ENCODE measurements around the gene LCE3A. TPM values are rescaled to one million over a fixed set of nuclear protein-coding genes. Genes with fewer than 3 reads are reported as not detected.

The LCE3A gene, protein sequence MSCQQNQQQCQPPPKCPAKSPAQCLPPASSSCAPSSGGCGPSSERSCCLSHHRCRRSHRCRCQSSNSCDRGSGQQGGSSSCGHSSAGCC
- total RNA-seq (2022; extraction: Qiagen RNA extraction; ENCODE audit: low read depth), result not detected in 5 replicates

DNA sequence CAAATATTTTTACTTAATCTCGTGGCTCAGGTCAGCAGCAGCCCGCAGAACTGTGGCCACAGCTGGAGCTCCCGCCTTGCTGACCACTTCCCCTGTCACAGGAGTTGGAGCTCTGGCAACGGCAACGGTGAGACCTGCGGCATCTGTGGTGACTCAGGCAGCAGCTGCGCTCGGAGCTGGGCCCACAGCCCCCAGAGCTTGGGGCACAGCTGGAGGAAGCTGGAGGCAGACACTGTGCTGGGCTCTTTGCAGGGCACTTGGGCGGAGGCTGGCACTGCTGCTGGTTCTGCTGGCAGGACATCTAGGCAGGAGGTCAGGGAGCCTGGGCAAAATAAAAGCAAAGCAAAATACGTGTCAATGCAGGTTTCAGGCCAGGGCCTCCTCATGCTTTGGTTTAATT, at the start of gene LCE3A:
LCE3A (minus strand) TSS at position 301 of the 400 bp plus-strand sequence; CDS start at position 301, 0 bp downstream.

DNA sequence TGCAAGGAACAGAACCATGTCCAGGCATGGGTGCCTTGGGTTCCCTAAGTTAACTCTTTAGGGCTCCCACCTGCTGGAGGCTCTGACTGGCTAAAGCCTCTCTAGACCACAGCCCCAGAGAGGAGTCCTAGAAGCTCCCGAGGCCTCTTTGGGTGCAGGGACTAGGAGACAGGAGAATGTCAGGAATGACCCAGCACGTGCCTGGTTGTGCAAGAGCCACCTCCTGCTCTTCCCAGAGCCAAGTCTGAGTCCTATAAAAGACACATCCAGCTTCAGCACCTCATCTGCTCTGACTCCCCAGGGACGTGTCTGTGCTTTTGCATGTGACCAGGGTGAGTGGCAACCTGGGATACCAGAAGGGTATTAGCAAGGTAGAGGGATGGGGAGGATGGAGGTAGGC, 40.2 kb upstream of the LCE3A start, which contains the start of gene LCE2D:
LCE2D (plus strand) TSS at position 283 of the 400 bp plus-strand sequence. CDS start 726 bp downstream, outside the sequence.

DNA sequence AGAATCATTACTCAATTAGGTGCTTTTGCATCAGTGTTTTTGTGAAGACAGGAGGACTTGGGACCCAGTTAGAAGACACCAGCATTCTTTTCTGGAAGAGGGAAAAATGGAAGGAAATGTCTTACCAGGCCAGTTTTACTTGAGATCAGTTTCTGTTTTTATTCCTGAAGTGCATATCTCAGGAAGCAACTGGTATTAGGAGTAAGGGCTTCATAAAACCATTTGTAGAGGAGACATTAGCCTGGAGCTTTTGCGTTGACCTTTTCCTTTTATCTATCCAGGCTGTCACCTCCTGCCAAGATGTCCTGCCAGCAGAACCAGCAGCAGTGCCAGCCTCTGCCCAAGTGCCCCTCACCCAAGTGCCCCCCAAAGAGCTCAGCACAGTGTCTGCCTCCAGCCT, 9.4 kb downstream of the LCE3A start, which contains the start of gene LCE3B:
LCE3B (plus strand) TSS at position 301 of the 400 bp plus-strand sequence; CDS start at position 301, 0 bp downstream.

DNA sequence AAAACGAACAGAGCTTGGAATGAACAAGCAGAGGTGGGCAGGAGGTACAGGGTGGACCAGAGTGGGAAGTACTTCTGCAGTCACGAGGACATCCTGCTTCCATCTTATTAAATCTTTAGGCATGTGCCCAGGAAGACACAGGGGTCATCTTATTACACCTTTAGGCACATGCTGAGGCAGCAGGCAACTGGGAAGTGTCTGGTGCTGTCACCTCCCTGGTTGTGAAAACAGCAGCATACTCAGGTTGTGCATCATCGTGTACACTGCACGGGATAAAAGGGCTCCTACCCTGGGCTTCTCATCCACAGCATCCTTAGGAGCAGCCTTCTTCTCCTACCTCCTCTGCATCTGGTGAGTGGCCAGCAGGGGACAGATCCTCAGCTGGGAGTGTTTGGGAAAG, 23.0 kb downstream of the LCE3A start, which contains the start of gene LCE3C:
LCE3C (plus strand) TSS at position 301 of the 400 bp plus-strand sequence. CDS start 498 bp downstream, outside the sequence.

DNA sequence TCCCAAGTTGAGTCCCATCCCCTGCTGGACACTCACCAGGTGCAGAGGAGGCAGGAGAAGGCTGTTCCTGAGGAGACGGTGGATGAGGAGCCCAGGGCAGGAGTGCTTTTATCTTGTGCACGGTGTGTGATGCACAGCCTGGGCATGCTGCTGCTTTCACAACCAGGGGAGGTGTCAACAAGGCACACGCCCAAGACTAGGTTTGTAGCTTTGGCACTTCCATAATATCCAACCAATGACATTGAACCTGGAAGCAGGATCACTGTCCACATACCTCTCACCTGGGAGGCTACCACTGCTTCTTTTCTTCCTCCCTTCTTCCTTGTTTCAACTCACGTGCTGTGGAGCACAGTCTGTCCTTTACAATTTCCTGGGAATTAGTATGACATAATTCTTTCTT, 42.5 kb downstream of the LCE3A start, which contains the start of gene LCE3D:
LCE3D (minus strand) TSS at position 84 of the 400 bp plus-strand sequence. CDS start 580 bp downstream, outside the sequence.

Other genes with a start within 250 kb of the LCE3A start
- not detected in 5 replicates for gene CRNN, start 208.8 kb downstream of the LCE3A start, total RNA-seq (2022; extraction: Qiagen RNA extraction; ENCODE audit: low read depth)
- not detected in 5 replicates for gene LCE5A, start 112.3 kb downstream of the LCE3A start, total RNA-seq (2022; extraction: Qiagen RNA extraction; ENCODE audit: low read depth)
- 0.42 to 0.83 TPM (median 0.60 TPM) in 3 of 5 replicates, not detected in the others for gene CRCT1, start 108.6 kb downstream of the LCE3A start, total RNA-seq (2022; extraction: Qiagen RNA extraction; ENCODE audit: low read depth)
- gene LCE3E, start 56.3 kb downstream of the LCE3A start, total RNA-seq (2022; extraction: Qiagen RNA extraction; ENCODE audit: low read depth), result 0.27 to 0.31 TPM in 2 of 5 replicates, not detected in the others
- 0.82 to 1.8 TPM (median 1.3 TPM) in 5 replicates for gene LCE3D, start 42.6 kb downstream of the LCE3A start, total RNA-seq (2022; extraction: Qiagen RNA extraction; ENCODE audit: low read depth)
- not detected in 5 replicates for gene LCE3C, start 22.9 kb downstream of the LCE3A start, total RNA-seq (2022; extraction: Qiagen RNA extraction; ENCODE audit: low read depth)
- gene LCE3B, start 9.3 kb downstream of the LCE3A start, total RNA-seq (2022; extraction: Qiagen RNA extraction; ENCODE audit: low read depth), result not detected in 5 replicates
- not detected in 5 replicates for gene LCE2D, start 40.3 kb upstream of the LCE3A start, total RNA-seq (2022; extraction: Qiagen RNA extraction; ENCODE audit: low read depth)
- not detected in 5 replicates for gene LCE2C, start 52.2 kb upstream of the LCE3A start, total RNA-seq (2022; extraction: Qiagen RNA extraction; ENCODE audit: low read depth)
- gene LCE2B, start 63.0 kb upstream of the LCE3A start, total RNA-seq (2022; extraction: Qiagen RNA extraction; ENCODE audit: low read depth), result not detected in 5 replicates
- not detected in 5 replicates for gene LCE2A, start 75.2 kb upstream of the LCE3A start, total RNA-seq (2022; extraction: Qiagen RNA extraction; ENCODE audit: low read depth)
- gene LCE4A, start 85.1 kb upstream of the LCE3A start, total RNA-seq (2022; extraction: Qiagen RNA extraction; ENCODE audit: low read depth), result not detected in 5 replicates
- not detected in 5 replicates for gene KPRP, start 134.9 kb upstream of the LCE3A start, total RNA-seq (2022; extraction: Qiagen RNA extraction; ENCODE audit: low read depth)
- gene LCE1F, start 152.0 kb upstream of the LCE3A start, total RNA-seq (2022; extraction: Qiagen RNA extraction; ENCODE audit: low read depth), result not detected in 5 replicates
- gene LCE1E, start 163.2 kb upstream of the LCE3A start, total RNA-seq (2022; extraction: Qiagen RNA extraction; ENCODE audit: low read depth), result not detected in 5 replicates
- gene LCE1D, start 173.6 kb upstream of the LCE3A start, total RNA-seq (2022; extraction: Qiagen RNA extraction; ENCODE audit: low read depth), result not detected in 5 replicates
- not detected in 5 replicates for gene LCE1C, start 183.5 kb upstream of the LCE3A start, total RNA-seq (2022; extraction: Qiagen RNA extraction; ENCODE audit: low read depth)
- gene LCE1B, start 188.9 kb upstream of the LCE3A start, total RNA-seq (2022; extraction: Qiagen RNA extraction; ENCODE audit: low read depth), result not detected in 5 replicates
- gene LCE1A, start 204.4 kb upstream of the LCE3A start, total RNA-seq (2022; extraction: Qiagen RNA extraction; ENCODE audit: low read depth), result not detected in 5 replicates
- gene LCE6A, start 219.8 kb upstream of the LCE3A start, total RNA-seq (2022; extraction: Qiagen RNA extraction; ENCODE audit: low read depth), result not detected in 5 replicates
- gene LCE7A, start 236.9 kb upstream of the LCE3A start, total RNA-seq (2022; extraction: Qiagen RNA extraction; ENCODE audit: low read depth), result not detected in 5 replicates

All from A549 treated with ZK216348 at 1 μM for 4 hours (cell line).